Mesothelial cell of epicardium (in vitro differentiated cells): Measurements from ENCODE around the gene BRIX1. TPM values are rescaled to one million over a fixed set of nuclear protein-coding genes. Genes with fewer than 3 reads are reported as not detected.

Experiments used
- DNase-seq, 2 experiments: peaks; one replicate each; pipeline ENCODE4 v3.0.0; 2021; ENCODE audit warnings: low spot score in 2 of 2; ENCODE audit not compliant: unreplicated experiment in 2 of 2
- H3K27ac Mint-ChIP-seq: 2 replicates; pipeline ENCODE4 v1.8.0; 2021; ENCODE audit warnings: mixed read lengths
- H3K27me3 Mint-ChIP-seq: 2 replicates; pipeline ENCODE4 v1.8.0; 2021; ENCODE audit warnings: low read depth, mixed read lengths
- H3K36me3 Mint-ChIP-seq: 2 replicates; pipeline ENCODE4 v1.8.0; 2021; ENCODE audit warnings: mixed read lengths
- H3K4me1 Mint-ChIP-seq: 2 replicates; pipeline ENCODE4 v1.8.0; 2021; ENCODE audit warnings: mixed read lengths
- H3K4me3 Mint-ChIP-seq: 2 replicates; pipeline ENCODE4 v1.8.0; 2021; ENCODE audit warnings: mild to moderate bottlenecking, moderate library complexity, mixed read lengths
- H3K9me3 Mint-ChIP-seq: 2 replicates; pipeline ENCODE4 v1.8.0; 2021; ENCODE audit warnings: mixed read lengths
- total RNA-seq: library from RNA; stranded (reverse); gene quantifications from 3 replicates; pipeline ENCODE4 v1.2.1, GENCODE V29; 2021
- TF ChIP-seq, protein P1 (sequence below): fragments of 200-600 bp; sonication (generic); IDR thresholded peaks from one replicate; pipeline ENCODE4 v1.5.0; 2021; ENCODE audit warnings: antibody characterized with exemption; ENCODE audit not compliant: unreplicated experiment

BRIX1 gene
- total RNA-seq, 1 donor from 2014 or later: 33.2 TPM

DNA sequence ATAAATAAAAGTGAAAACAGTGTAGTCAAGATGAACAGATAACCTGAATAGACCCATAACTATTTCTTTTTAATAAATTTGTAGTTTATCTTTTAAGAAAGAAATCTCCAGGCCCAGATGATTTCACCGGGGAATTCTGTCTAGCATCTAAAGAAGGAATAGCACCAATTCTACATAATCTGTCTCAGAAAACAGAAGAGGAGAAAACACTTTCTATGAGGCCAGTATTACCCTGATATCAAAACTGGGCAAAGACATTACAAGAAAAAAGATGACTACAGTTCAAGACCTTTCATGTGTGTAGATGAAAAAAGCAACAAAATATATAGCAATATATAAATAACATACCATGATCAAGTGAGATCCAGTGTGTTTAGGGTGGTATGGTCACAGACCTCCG, 45.1 kb upstream of the BRIX1 start:
- Mint-ChIP-seq H3K9me3 (peaks cover 17% of the 10 kb centered on the region), H3K4me1 (peaks cover 51% of the 10 kb centered on the region), H3K36me3 (peaks cover 13% of the 10 kb centered on the region), H3K4me3 (no peak overlapping the region), H3K27me3 (no peaks in the 10 kb centered on the region), H3K27ac (no peak overlapping the region)
- no peak for DNase-seq
- TF ChIP-seq, protein P1, sequence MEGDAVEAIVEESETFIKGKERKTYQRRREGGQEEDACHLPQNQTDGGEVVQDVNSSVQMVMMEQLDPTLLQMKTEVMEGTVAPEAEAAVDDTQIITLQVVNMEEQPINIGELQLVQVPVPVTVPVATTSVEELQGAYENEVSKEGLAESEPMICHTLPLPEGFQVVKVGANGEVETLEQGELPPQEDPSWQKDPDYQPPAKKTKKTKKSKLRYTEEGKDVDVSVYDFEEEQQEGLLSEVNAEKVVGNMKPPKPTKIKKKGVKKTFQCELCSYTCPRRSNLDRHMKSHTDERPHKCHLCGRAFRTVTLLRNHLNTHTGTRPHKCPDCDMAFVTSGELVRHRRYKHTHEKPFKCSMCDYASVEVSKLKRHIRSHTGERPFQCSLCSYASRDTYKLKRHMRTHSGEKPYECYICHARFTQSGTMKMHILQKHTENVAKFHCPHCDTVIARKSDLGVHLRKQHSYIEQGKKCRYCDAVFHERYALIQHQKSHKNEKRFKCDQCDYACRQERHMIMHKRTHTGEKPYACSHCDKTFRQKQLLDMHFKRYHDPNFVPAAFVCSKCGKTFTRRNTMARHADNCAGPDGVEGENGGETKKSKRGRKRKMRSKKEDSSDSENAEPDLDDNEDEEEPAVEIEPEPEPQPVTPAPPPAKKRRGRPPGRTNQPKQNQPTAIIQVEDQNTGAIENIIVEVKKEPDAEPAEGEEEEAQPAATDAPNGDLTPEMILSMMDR: no peak

DNA sequence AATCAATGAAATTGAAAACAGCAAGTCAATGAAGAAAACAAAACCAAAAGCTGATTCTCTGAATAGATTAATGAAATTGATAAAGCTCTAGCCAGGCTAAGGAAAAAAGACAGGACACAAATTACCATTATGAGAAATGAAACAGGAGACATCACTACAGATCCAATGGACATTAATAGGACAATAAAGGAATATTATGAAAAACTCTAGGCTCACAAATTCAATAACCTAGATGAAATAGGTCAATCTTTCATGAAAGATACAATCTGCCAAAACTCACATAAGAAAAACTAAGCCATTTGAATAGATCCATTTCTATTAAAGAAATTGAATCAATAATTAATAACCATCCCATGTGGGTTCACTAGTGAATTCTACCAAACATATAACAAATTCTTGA, 39.2 kb upstream of the BRIX1 start:
- Mint-ChIP-seq H3K27ac (no peak overlapping the region), H3K4me1 (peaks cover 11% of the 10 kb centered on the region), H3K4me3 (no peak overlapping the region), H3K36me3 (peaks cover 23% of the 10 kb centered on the region), H3K9me3 (peaks cover 33% of the 10 kb centered on the region), H3K27me3 (no peaks in the 10 kb centered on the region)
- no peak for DNase-seq
- TF ChIP-seq, protein P1: no peak

DNA sequence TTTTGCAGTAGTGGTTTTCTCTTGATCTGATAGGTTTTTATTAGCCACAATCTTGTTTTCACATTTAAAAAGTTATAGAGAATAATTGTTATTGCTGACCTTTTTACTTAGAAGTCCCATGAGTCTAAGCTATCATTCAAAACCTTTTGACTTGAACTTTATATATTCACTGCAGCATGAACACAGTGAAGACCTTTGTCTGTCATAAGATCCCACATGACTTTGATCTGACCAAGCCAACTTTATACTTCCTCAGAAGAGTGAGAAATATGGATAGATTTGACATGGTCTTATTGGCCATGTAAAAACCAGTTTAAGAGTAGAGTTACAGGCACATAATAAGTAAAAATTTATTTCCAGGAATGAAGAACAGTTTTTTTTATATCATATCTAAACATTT, 34.3 kb upstream of the BRIX1 start:
- Mint-ChIP-seq H3K4me1 (peaks cover 2% of the 10 kb centered on the region), H3K9me3 (peaks cover 22% of the 10 kb centered on the region), H3K4me3 (no peak overlapping the region), H3K36me3 (peaks cover 10% of the 10 kb centered on the region), H3K27me3 (no peaks in the 10 kb centered on the region), H3K27ac (no peak overlapping the region)
- TF ChIP-seq, protein P1: no peak
- no peak for DNase-seq

- TF ChIP-seq, protein P1: no peak
- no peaks in the 10 kb centered on the region for H3K36me3 Mint-ChIP-seq
- no peaks in the 10 kb centered on the region for H3K27me3 Mint-ChIP-seq
- H3K9me3 Mint-ChIP-seq: peaks cover 5% of the 10 kb centered on the region
- no peak overlapping the region for H3K27ac Mint-ChIP-seq
- DNase-seq: no peak
- H3K4me1 Mint-ChIP-seq: peaks cover 5% of the 10 kb centered on the region
- no peak overlapping the region for H3K4me3 Mint-ChIP-seq
Observed at GRCh38 chr5:34886392-34887119, 29.0 kb upstream of the BRIX1 start.

DNA sequence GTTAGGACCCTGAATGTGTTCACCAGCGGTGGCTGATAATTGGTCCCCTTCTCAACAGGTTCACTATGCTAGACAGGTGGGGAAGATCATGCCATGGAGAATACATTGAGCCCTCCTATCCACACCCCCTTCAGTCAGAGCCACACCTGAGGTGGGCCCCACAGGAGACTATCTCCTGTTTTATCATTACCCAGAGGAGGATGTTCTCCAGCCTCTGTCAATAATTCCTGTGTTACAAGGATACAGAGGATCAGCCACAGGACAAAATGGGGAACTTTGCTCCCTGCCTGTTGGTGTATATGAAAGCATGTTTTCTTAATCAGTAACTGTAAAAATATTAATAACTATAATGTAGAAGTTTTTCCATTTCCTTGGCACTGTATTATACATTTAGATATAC, 26.1 kb upstream of the BRIX1 start:
- Mint-ChIP-seq H3K27ac (no peak overlapping the region), H3K4me3 (no peak overlapping the region), H3K4me1 (peaks cover 14% of the 10 kb centered on the region), H3K27me3 (no peaks in the 10 kb centered on the region), H3K9me3 (no peaks in the 10 kb centered on the region), H3K36me3 (no peaks in the 10 kb centered on the region)
- TF ChIP-seq, protein P1: no peak
- no peak for DNase-seq
